C4-2B (cell line): ENCODE results near the gene TRIM2.

Source experiments
- ZFX ChIP-seq: fragments of 450-650 bp; IDR thresholded peaks from 2 replicates; pipeline ENCODE4 v1.6.1; 2017
- TF ChIP-seq, protein P1 (sequence below): fragments of 450-650 bp; conservative IDR thresholded peaks from 2 replicates; pipeline ENCODE4 v1.5.1; 2017; ENCODE audit warnings: mild to moderate bottlenecking

DNA sequence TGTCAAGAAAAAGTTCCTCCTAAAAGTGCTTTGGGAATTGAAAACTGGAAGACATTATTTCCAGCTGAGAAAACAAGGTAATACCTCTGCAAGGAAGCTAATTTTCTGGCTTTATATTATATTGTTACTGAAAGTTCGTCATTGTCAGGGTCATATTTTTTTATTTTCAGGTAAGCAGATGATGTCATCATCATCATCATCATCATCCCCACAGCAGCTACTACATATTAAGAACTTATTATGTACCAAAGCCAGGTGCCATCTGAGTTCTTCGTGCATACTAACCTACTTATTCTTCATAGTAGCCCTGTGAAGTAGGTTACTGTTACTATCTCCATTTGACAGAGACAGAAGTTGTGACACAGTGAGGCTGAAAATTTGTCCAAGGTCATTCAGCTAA lies 87.3 kb downstream of the TRIM2 start:
- TF ChIP-seq, protein P1, sequence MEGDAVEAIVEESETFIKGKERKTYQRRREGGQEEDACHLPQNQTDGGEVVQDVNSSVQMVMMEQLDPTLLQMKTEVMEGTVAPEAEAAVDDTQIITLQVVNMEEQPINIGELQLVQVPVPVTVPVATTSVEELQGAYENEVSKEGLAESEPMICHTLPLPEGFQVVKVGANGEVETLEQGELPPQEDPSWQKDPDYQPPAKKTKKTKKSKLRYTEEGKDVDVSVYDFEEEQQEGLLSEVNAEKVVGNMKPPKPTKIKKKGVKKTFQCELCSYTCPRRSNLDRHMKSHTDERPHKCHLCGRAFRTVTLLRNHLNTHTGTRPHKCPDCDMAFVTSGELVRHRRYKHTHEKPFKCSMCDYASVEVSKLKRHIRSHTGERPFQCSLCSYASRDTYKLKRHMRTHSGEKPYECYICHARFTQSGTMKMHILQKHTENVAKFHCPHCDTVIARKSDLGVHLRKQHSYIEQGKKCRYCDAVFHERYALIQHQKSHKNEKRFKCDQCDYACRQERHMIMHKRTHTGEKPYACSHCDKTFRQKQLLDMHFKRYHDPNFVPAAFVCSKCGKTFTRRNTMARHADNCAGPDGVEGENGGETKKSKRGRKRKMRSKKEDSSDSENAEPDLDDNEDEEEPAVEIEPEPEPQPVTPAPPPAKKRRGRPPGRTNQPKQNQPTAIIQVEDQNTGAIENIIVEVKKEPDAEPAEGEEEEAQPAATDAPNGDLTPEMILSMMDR: no peak
- TF ChIP-seq ZFX: no peak
